Measurements from ENCODE around the gene THTPA. TPM values are rescaled to one million over a fixed set of nuclear protein-coding genes. Genes with fewer than 3 reads are reported as not detected.
A peak's percentile ranks its signal among the peaks of the same experiment; 100 is the strongest.

THTPA gene
- total and polyA plus RNA-seq, 9 of the 15 experiments (the other 6 are each of a cell fraction or from before 2014, with no cell fraction given): 2.4 to 8.7 (median 5.2) TPM

DNA sequence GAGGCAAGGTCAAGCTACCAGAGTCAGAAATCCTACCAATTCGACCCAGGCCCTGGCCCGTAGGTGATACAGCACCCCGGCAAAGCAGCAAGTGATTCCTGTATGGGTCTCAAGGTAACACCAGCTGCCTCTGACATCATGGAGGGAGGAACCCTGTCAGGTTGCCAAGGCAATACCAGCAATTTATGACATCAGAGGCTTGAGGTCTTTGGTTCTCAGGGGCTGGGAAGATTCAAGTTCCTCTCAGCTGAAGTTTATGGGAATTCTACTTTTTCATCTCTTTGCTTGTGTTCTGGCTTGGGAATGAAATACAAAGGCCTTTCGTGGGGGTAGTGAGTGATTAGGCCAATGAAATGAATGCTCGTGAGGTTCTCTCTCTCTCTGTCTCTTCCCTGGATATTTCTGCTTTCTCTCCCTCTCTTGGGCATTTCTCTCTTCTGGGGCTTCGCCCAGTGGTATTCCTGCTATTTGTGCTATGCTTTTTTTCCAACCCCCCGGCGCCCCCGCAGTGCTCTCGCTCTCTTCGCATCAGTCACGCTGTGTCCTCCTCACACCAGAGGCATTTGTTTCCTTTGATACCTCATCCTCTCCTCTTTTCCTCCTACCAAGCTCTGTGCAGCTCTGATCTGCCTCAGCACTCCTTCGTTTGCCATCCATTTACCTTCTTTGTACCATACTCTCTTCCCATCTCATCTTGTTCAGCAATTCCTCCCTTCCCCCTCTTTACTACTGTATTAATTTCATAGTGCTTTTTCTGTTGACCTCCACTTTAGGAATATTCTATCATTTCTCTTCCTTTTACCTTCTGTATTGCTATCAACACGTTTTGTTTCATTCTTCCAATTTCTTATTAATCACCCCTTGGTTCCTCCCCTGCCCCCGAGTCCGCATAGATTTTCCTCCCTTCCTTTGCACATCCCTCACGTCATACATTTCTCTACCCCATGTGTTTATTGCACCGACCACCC, 7.4 kb upstream of the THTPA start:
- intact Hi-C loops (cut with micrococcal nuclease): no loop called here
- in situ Hi-C loops (cut with MboI): no loop called here
- peaks cover 10 to 16% of the 10 kb centered on the region in 2 experiments; a peak in 4 of 5 replicates for H3K4me1 ChIP-seq (replicated peaks in 1 of 2; ENCODE audit: control insufficient read depth in 2 of 2, insufficient read depth in 2 of 2, low read length in 2 of 2)
- ChIA-PET CTCF (ENCODE audit: low intra/inter-chr PET ratio) (no interaction called here), POLR2A (no interaction called here)
- DNase-seq (ENCODE audit: extremely low read depth in 1 of 4, low spot score in 3 of 4) (peak in 1 of 4 experiments; percentile 17), FAIRE-seq (no peak), ATAC-seq (peak; percentile 15; the same call in 1 of the 3 replicates)
- no peak overlapping the region for H3K4me2 ChIP-seq (ENCODE audit: insufficient read depth, low read length)
- TF ChIP-seq PURB (CRISPR knock-in tag; IDR thresholded peaks at IDR 0.05; ENCODE audit: low read depth) (no peak), ZC3H11A (IDR thresholded peaks at IDR 0.05; ENCODE audit: low read depth, low read length) (no peak), HSF4 (CRISPR knock-in tag; IDR thresholded peaks at IDR 0.05; ENCODE audit: borderline replicate concordance) (no peak), ATF7 (IDR thresholded peaks at IDR 0.05) (peak; percentile 37; the same call in 1 of the 2 replicates), HCFC1 (IDR thresholded peaks at IDR 0.05; ENCODE audit: low read depth, low read length) (no peak), SLC30A9 (CRISPR knock-in tag; IDR thresholded peaks at IDR 0.05) (no peak), ATF1 (CRISPR knock-in tag; IDR thresholded peaks at IDR 0.05) (no peak), ATF1 (tag; IDR thresholded peaks at IDR 0.05) (peak; percentile 33), HNRNPL (IDR thresholded peaks at IDR 0.05; ENCODE audit: low read depth, low read length) (no peak), CREM (IDR thresholded peaks at IDR 0.05; ENCODE audit: low read depth) (peak; percentile 68), RFX1 (IDR thresholded peaks at IDR 0.05) (peak; percentile 76)
- TF ChIP-seq, protein P1, sequence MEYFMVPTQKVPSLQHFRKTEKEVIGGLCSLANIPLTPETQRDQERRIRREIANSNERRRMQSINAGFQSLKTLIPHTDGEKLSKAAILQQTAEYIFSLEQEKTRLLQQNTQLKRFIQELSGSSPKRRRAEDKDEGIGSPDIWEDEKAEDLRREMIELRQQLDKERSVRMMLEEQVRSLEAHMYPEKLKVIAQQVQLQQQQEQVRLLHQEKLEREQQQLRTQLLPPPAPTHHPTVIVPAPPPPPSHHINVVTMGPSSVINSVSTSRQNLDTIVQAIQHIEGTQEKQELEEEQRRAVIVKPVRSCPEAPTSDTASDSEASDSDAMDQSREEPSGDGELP (CRISPR knock-in tag; IDR thresholded peaks at IDR 0.05; ENCODE audit: borderline replicate concordance): 0 out of 2 replicates have a peak, but pooled peaks have one; percentile 14
- TF ChIP-seq, protein P2, sequence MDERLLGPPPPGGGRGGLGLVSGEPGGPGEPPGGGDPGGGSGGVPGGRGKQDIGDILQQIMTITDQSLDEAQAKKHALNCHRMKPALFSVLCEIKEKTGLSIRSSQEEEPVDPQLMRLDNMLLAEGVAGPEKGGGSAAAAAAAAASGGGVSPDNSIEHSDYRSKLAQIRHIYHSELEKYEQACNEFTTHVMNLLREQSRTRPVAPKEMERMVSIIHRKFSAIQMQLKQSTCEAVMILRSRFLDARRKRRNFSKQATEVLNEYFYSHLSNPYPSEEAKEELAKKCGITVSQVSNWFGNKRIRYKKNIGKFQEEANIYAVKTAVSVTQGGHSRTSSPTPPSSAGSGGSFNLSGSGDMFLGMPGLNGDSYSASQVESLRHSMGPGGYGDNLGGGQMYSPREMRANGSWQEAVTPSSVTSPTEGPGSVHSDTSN (CRISPR knock-in tag; IDR thresholded peaks at IDR 0.05; ENCODE audit: low read depth): no peak
- TF ChIP-seq, protein P2 (tag; conservative IDR thresholded peaks at IDR 0.05; ENCODE audit: low read depth): 0 out of 2 replicates have a peak, but pooled peaks have one; percentile 12
- TF ChIP-seq, protein P3, sequence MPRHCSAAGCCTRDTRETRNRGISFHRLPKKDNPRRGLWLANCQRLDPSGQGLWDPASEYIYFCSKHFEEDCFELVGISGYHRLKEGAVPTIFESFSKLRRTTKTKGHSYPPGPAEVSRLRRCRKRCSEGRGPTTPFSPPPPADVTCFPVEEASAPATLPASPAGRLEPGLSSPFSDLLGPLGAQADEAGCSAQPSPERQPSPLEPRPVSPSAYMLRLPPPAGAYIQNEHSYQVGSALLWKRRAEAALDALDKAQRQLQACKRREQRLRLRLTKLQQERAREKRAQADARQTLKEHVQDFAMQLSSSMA (CRISPR knock-in tag; IDR thresholded peaks at IDR 0.05): no peak
- TF ChIP-seq, protein P4, sequence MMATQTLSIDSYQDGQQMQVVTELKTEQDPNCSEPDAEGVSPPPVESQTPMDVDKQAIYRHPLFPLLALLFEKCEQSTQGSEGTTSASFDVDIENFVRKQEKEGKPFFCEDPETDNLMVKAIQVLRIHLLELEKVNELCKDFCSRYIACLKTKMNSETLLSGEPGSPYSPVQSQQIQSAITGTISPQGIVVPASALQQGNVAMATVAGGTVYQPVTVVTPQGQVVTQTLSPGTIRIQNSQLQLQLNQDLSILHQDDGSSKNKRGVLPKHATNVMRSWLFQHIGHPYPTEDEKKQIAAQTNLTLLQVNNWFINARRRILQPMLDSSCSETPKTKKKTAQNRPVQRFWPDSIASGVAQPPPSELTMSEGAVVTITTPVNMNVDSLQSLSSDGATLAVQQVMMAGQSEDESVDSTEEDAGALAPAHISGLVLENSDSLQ (IDR thresholded peaks at IDR 0.05): peak; percentile 83
- H3K9ac ChIP-seq (ENCODE audit: insufficient read depth in 1 of 2, low read depth in 2 of 2, low read length in 2 of 2): no peak overlapping the region
- no peak overlapping the region for H2AFZ ChIP-seq (ENCODE audit: low read depth, low read length)
- no TSS peak for BruUV-seq (replicated peaks)
- H3K79me2 ChIP-seq (ENCODE audit: control insufficient read depth, insufficient read depth, low read length): no peaks in the 10 kb centered on the region
- no peak overlapping the region for H3K27ac ChIP-seq (ENCODE audit: extremely low read depth, low read depth, low read length)
- H3K9me3 ChIP-seq (replicated peaks; ENCODE audit: control insufficient read depth, insufficient read depth, low read depth, low read length): no peaks in the 10 kb centered on the region
- WGBS (ENCODE audit: insufficient coverage, low coverage, missing lambda C conversion rate): 24% methylated on average over 11 of the region's 18 CpGs
- H3K4me3 ChIP-seq: no peak overlapping the region
- H3K27me3 ChIP-seq (ENCODE audit: control insufficient read depth in 2 of 2, insufficient read depth in 2 of 2, low read length in 2 of 2): peaks cover 0 to 9% of the 10 kb centered on the region in 2 experiments; a peak in 1 of 5 replicates
- no peaks in the 10 kb centered on the region for H4K20me1 ChIP-seq (replicated peaks; ENCODE audit: control insufficient read depth, insufficient read depth, low read length)
- H3K36me3 ChIP-seq (ENCODE audit: control insufficient read depth, insufficient read depth, low read length): no peaks in the 10 kb centered on the region
- H3K9me1 ChIP-seq (ENCODE audit: control insufficient read depth, insufficient read depth, low read length): no peaks in the 10 kb centered on the region
